Activated CD8-positive, alpha-beta memory T cell treated with anti-CD3 and anti-CD28 coated beads, Interleukin-2, amount 50 U/mL, for 1 hour (primary cell): ENCODE results near the gene RFTN1.

ENCODE experiments used
- DNase-seq: peaks from one replicate; pipeline ENCODE4 v3.0.0-alpha.2; 2020; ENCODE audit errors: extremely low read depth

RFTN1 gene

DNA sequence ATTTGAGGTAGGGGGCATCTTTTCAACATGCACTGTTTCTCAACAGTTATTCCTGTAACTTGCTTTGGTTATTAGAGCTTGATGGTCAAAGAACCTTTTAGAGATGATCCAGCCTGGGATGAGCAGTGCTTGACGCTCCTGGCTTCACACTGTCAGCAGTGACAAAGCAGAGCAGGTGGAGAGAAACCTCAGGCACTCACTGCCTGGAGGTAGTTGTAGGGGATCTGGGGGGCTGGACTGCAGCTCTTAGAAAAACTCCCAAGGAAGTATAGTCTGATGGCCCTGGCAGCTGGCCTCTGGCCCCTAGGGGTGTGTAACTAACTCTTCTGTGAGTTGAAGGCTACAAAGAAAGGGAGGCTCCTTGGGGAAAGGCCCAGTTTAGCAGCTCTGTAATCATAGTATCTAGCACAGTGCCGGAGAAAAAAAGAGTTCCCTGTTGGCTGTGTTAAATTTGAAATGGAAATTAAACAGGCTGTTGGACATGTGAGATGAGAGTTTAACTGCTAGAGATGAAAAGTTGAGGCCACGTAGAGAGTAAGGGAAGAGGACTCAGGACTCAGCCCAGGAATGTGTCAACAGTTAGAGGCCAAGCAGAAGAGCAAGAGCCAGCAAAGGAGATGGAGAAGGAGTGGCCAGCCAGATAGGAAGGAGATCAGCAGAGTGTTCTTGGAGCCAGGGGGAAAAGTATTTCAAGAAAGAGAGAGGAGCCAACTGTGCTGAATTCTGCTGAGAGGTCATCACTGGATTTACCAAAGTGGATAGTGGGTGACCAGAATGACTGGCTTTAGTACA lies 234.3 kb downstream of the RFTN1 start:
- DNase-seq: no peak

- no peak for DNase-seq
Measured at GRCh38 chr3:16277471-16277870, 236.0 kb downstream of the RFTN1 start.

DNA sequence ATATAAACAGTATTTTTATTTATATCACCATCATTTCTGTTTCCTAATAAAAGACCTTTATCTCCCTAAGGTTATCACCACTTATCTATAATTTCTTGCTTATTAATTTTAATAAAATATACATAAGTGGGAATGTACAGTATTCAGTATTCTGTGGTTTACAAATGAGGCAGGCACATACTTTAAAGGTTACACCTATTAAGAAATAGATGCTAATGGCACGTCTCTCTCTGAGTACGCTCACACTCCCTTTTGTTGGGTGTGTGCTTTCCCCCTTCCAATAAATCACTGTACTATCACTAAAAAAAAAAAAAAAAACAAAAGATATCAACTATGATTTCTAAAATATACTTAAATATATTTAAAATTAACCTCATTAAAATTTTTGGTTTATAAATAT lies 239.6 kb downstream of the RFTN1 start:
- no peak for DNase-seq

DNA sequence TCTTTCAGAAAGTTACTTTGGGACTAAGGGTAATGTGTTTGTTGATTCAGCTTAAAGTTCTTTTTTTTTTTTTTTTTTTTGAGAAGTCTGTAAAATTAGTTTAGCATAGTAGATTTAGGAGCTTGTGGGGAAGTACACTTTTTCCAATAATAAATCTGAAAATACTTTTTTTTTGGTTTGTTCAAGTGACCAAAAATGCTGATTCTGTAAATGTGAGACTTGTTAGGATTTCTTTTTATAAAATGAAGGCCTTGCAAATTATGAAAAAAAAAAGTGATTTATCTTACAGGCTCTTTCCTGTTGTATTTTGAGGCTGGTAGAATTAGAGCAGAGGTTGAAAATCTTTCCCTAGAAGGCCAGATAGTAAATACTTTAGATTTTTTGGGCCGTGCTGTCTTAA lies 240.9 kb downstream of the RFTN1 start:
- DNase-seq: no peak

DNA sequence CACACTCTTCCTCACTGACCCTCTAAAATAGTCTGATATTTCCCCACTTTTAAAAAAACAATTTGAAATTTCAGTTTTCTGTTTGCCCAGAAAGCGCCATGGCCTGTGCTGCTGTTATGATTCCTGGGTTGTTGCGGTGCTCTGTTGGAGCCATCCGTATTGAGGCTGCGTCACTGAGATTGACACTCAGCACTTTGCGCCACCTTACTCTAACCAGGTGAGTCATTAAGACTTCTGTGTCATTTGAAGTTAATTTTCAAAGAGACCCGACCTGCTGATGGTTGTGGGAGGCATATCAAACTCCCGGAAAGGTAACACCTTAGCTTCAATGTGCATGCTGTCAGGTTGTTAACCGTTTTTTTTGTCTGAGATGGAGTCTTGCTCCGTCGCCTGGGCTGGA lies 242.6 kb downstream of the RFTN1 start:
- DNase-seq: no peak

DNA sequence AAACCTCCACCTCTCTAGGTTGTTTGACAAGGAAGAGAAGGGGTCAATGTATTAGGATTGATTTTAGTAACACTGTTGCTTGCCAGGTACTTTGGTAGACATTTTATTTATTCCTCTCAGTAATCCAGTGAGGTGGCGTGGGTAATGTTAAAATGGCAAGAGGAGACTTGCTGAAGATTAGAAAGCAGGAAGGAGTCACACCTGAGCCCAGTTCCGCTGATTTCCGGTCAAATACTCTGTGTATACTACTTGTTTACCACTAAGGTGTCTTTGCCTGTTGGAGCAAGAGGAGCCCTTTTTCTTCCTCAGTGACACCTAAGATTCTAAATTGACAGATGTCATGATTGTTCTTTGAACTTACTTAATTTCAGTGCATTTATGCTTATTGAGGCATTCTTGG lies 246.8 kb downstream of the RFTN1 start:
- no peak for DNase-seq
